ENCODE results near the gene ATP8A2. TPM values are rescaled to one million over a fixed set of nuclear protein-coding genes. Genes with fewer than 3 reads are reported as not detected.

The ATP8A2 gene
- total and polyA plus RNA-seq, 2 of the 4 experiments (the other 2 are of a cell fraction), result 0.02 to 0.18 TPM

DNA sequence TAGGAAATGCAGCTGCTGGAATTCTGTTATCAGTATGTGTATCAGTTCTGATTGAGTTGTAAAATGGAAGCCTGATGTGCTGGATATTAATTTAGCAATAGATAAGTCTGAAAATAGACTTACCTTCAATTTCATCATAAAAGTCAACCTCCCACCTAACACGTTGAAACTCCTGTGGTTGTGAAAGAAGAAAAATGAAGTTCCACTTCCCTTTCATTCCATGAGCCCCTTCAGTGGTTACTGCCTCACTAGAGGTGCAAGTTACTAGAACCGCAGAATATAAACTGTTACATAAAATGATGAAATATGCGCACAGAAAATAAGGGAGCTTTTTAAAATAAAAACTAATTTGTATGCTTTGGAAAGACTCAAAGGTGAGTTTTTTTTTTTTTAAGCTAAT is 430.8 kb downstream of the ATP8A2 start:
- Histone ChIP-seq H2AFZ (replicated peaks; ENCODE audit: low read length, poor library complexity) (no peak overlapping the region), H2BK120ac (ENCODE audit: low read depth, low read length) (no peak overlapping the region), H4K91ac (ENCODE audit: insufficient read depth, low read depth, low read length) (no peak overlapping the region), H3K4me3 (ENCODE audit: insufficient read depth, low read depth, low read length) (no peak overlapping the region), H3K4me1 (ENCODE audit: control insufficient read depth, insufficient read depth, low read length) (no peaks in the 10 kb centered on the region), H2AK9ac (replicated peaks; ENCODE audit: low read depth, low read length, poor library complexity) (no peak overlapping the region), H3K18ac (ENCODE audit: low read depth, low read length) (no peak overlapping the region), H3K79me1 (ENCODE audit: low read depth in 1 of 2, low read length in 2 of 2) (no peaks in the 10 kb centered on the region), H3K9me3 (ENCODE audit: control insufficient read depth, insufficient read depth, low read length) (no peaks in the 10 kb centered on the region), H3K27ac (ENCODE audit: insufficient read depth, low read length) (no peak overlapping the region), H2BK20ac (ENCODE audit: low read depth, low read length) (no peak overlapping the region), H3K4ac (ENCODE audit: low read depth, low read length) (no peak overlapping the region), H4K5ac (ENCODE audit: low read depth, low read length) (no peak overlapping the region), H2BK5ac (ENCODE audit: low read depth, low read length, poor library complexity, severe bottlenecking) (no peak overlapping the region), H4K20me1 (ENCODE audit: insufficient read depth, low read length) (no peaks in the 10 kb centered on the region), H3K4me2 (ENCODE audit: low read depth, low read length) (no peak overlapping the region), H2AK5ac (ENCODE audit: low read depth, low read length) (no peak overlapping the region), H3K36me3 (ENCODE audit: control insufficient read depth, insufficient read depth, low read length) (no peaks in the 10 kb centered on the region), H3K27me3 (ENCODE audit: control insufficient read depth, insufficient read depth, low read length) (no peaks in the 10 kb centered on the region), H3K9me1 (ENCODE audit: insufficient read depth, low read length) (no peaks in the 10 kb centered on the region), H3K23ac (ENCODE audit: low read depth, low read length) (no peak overlapping the region), H2BK15ac (ENCODE audit: low read depth, low read length) (no peak overlapping the region), H3K9ac (ENCODE audit: low read depth, low read length) (no peak overlapping the region), H3K14ac (replicated peaks; ENCODE audit: low read depth, low read length) (no peak overlapping the region), H4K8ac (ENCODE audit: low read depth in 2 of 2, low read length in 2 of 2) (no peak overlapping the region), H3K56ac (ENCODE audit: extremely low read depth, insufficient read depth, low read length) (no peak overlapping the region)
- no peak for ATAC-seq (ENCODE audit: low read depth)
- ChIA-PET POLR2A (ENCODE audit: unreplicated experiment) (no interaction called here), CTCF (no interaction called here)
- intact Hi-C loops (cut with micrococcal nuclease), result no loop called here
- in situ Hi-C loops (cut with MboI; ENCODE audit: low sequenced_read_pairs), result no loop called here
- no CpG with 5 or more reads among the region's 3 CpGs for WGBS, 2 experiments (ENCODE audit: extremely low coverage in 2 of 2, insufficient read length in 1 of 2)
- BruUV-seq (replicated peaks), result no TSS peak
- TF ChIP-seq USF2 (IDR thresholded peaks at IDR 0.05; ENCODE audit: low read depth, low read length) (no peak), CTCF (conservative IDR thresholded peaks at IDR 0.05; ENCODE audit: low read depth, low read length) (no peak), MAFK (IDR thresholded peaks at IDR 0.05; ENCODE audit: low read depth, low read length) (no peak), POLR2A (IDR thresholded peaks at IDR 0.05; ENCODE audit: low read depth, low read length) (no peak), RFX5 (IDR thresholded peaks at IDR 0.05; ENCODE audit: low read depth, low read length) (no peak), NFE2L2 (IDR thresholded peaks at IDR 0.05; ENCODE audit: low read depth, low read length) (no peak), CHD1 (IDR thresholded peaks at IDR 0.05; ENCODE audit: low read depth, low read length) (no peak), MAZ (IDR thresholded peaks at IDR 0.05; ENCODE audit: borderline replicate concordance, low read depth, low read length) (no peak)
- DNase-seq, result no peak
- dilution Hi-C loops (cut with HindIII; ENCODE audit: low sequenced_read_pairs, unreplicated experiment), result no loop called here
